GM19035 (cell line): ENCODE results near the gene AGBL4.

ENCODE experiments used
- ATAC-seq: cut with Tn5 transposase; IDR thresholded peaks from one replicate; pipeline ENCODE4 v1.9.1; 2021; ENCODE audit not compliant: unreplicated experiment

AGBL4 gene

GRCh38 chr1:48784301-48784700, 1239.5 kb downstream of the AGBL4 start:
- no peak for ATAC-seq

- ATAC-seq = no peak
Observed at GRCh38 chr1:48777219-48777895, 1246.4 kb downstream of the AGBL4 start.

GRCh38 chr1:48776393-48777218, 1247.1 kb downstream of the AGBL4 start, which contains the start of gene BEND5:
Gene BEND5, minus strand, starts transcription at chr1:48776891. Its CDS starts 60 bp downstream, at chr1:48776831.
- no peak for ATAC-seq

- ATAC-seq = no peak
Observed at GRCh38 chr1:48775831-48776392, 1247.8 kb downstream of the AGBL4 start.

- ATAC-seq = no peak
Observed at GRCh38 chr1:48773133-48773532, 1250.6 kb downstream of the AGBL4 start.

- ATAC-seq = no peak
Observed at GRCh38 chr1:48772211-48772610, 1251.5 kb downstream of the AGBL4 start.

DNA sequence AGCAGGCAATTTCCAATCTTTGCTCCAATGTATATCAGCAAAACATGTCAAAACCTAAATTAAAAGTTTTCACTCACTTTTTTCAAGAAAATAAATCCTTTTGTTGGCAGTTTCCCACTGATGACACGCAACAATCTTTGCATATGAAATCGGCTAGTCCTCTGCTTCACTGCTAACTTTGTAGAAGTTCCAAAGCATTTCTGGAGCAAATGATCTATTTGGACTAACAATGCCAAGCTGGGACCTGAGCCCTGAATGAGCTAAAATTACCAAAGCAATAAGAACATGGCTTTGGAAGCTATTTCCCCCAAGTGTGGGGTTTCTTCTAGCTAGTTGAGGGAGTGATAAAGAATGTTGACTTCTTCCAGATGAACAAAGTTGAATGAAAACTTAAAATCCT, 1252.2 kb downstream of the AGBL4 start:
- ATAC-seq = no peak

- ATAC-seq = no peak
Observed at GRCh38 chr1:48767975-48768510, 1255.7 kb downstream of the AGBL4 start.

DNA sequence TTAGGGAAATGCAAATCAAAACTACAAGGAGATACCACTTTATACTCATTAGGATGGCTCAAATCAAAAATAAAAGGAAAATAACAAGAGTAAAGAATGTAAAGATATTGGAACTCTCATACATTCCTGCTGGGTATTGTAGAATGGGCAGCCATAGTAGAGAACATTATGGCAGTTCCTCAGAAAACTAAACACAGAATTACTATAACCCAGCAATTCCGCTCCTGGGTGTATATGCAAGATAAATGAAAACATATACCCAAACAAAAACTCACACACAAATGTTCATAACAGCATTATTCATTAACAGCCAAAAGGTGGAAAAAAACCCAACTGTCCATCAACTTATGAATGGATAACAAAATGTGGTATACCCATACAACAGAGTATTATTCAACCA, 1258.4 kb downstream of the AGBL4 start:
- no peak for ATAC-seq

- no peak for ATAC-seq
Observed at GRCh38 chr1:48761986-48762385, 1261.8 kb downstream of the AGBL4 start.

DNA sequence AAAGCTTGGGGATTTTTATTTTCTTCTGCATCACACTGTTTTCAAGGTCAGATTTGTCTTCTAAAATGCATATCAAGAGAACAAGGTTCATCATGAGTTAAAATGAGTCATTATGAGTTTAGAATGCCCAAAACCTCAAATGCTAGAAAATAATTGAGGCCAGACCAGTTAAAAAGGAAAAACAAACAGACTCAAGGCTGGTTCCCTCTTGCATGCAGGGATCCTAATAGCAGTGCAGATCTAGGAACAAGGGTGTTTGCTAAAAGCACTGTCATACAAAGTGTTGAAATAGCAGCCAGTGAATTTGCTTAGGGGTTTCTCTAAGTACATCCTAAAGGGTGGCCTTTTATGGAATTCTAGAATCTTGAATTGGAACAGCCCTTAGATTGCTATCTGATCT, 1262.3 kb downstream of the AGBL4 start:
- ATAC-seq = no peak

DNA sequence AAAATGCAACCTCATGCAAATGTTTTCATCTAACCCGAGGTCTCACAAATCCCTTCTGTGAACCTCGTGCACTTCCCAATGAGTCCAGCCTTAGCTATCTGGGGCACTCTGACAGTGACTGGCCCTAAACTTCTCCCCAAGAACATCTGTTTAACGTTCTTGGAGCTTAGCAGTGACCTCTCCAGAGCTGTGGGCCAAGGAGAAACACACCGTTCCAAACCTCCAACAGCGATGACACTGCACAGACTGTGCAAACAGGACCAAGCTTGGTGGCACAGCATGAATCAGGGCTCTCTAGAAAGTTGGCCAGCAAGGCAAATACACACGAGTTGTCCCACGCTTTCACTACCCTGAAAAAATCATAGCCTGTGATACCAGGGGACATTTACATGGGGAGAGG, 1262.9 kb downstream of the AGBL4 start:
- no peak for ATAC-seq

GRCh38 chr1:48758976-48759375, 1264.8 kb downstream of the AGBL4 start:
- no peak for ATAC-seq

GRCh38 chr1:48757363-48757762, 1266.4 kb downstream of the AGBL4 start:
- no peak for ATAC-seq

GRCh38 chr1:48756683-48757316, 1267.0 kb downstream of the AGBL4 start:
- ATAC-seq = no peak

- no peak for ATAC-seq
Observed at GRCh38 chr1:48753293-48753692, 1270.5 kb downstream of the AGBL4 start.

- ATAC-seq = no peak
Observed at GRCh38 chr1:48750109-48750508, 1273.6 kb downstream of the AGBL4 start.

DNA sequence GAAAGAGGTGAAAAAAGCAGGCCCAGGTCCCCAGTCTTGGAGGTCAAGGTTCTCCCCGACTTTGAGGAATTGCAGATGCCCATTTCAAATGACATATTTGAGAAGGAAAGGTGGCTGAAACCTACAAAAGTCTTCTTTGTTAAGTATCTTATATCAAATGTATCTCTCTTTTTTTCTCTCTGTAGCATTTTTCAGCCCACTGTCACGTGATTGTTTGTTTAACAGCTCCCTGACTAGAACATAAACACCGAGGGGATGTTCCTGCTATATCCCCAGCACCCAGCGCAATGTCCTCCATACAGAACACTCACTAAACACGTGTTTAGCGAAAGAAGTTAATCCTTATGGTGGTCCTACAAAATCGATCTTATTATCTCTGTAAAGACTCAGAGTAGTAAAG, 1274.7 kb downstream of the AGBL4 start:
- no peak for ATAC-seq

DNA sequence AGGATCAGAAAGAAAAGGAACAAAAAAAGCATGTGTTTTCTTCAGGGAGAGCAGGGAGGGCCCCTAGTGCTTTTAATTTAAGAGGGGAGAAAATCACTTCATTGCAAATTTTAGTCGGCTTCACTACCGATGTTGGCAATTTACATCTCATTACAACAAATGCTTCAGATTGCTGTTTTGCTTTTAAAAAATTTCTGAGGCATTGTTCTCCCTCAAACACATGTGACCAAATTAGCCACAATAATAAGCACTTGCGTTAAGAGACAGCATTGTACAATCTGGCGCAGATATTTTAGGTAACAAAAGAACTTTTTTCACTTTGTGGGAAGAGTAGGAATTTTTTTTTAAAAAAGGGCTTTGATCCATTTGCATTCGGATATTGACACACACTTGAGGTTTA, 1276.8 kb downstream of the AGBL4 start:
- ATAC-seq = no peak

GRCh38 chr1:48744032-48744431, 1279.7 kb downstream of the AGBL4 start:
- no peak for ATAC-seq

GRCh38 chr1:48743480-48743879, 1280.3 kb downstream of the AGBL4 start:
- no peak for ATAC-seq
